A673 (cell line): Measurements from ENCODE around the gene NME9. TPM values are rescaled to one million over a fixed set of nuclear protein-coding genes. Genes with fewer than 3 reads are reported as not detected.
A peak's percentile ranks its signal among the peaks of the same experiment; 100 is the strongest.

Experiments used
- BruUV-seq: library from RNA; stranded (reverse); fragments of 400-500 nt; replicated peaks from 2 replicates; lab custom pipeline; 2021; lab: Mats Ljungman, UMichigan
- CTCF ChIA-PET: fragments of 300-600 bp; sonication (Branson Sonifier 250); formaldehyde crosslinking; loops from one replicate; lab custom pipeline; 2022; ENCODE audit warnings: antibody characterized with exemption; lab: Charles Lee
- POLR2A ChIA-PET: fragments of 300-600 bp; sonication (Branson Sonifier 250); formaldehyde crosslinking; loops from one replicate; lab custom pipeline; 2022; ENCODE audit warnings: antibody characterized with exemption; ENCODE audit not compliant: low non-redundant PET; lab: Charles Lee
- DNase-seq: peaks from one replicate; pipeline ENCODE4 v3.0.0-alpha.2; 2015; ENCODE audit warnings: low spot score
- H3K27ac ChIP-seq: fragments of 200-600 bp; sonication (generic); 2 replicates; pipeline ENCODE4 v1.5.1; 2016; ENCODE audit warnings: mixed run types, low read depth, mild to moderate bottlenecking, mixed read lengths, antibody characterized with exemption, low read length; ENCODE audit not compliant: poor library complexity, severe bottlenecking
- H3K27me3 ChIP-seq: fragments of 200-600 bp; sonication (generic); replicated peaks from 2 replicates; pipeline ENCODE4 v1.6.1; 2017; ENCODE audit warnings: mixed run types, low read depth, mild to moderate bottlenecking, mixed read lengths, antibody characterized with exemption, low read length; ENCODE audit not compliant: insufficient read depth, poor library complexity
- H3K36me3 ChIP-seq: fragments of 200-600 bp; sonication (generic); 2 replicates; pipeline ENCODE4 v1.6.1; 2016; ENCODE audit warnings: mixed run types, mild to moderate bottlenecking, mixed read lengths, antibody characterized with exemption, low read length; ENCODE audit not compliant: insufficient read depth, poor library complexity, severe bottlenecking
- H3K4me1 ChIP-seq: fragments of 200-600 bp; sonication (generic); 2 replicates; pipeline ENCODE4 v1.6.1; 2017; ENCODE audit warnings: mixed run types, mild to moderate bottlenecking, mixed read lengths, antibody characterized with exemption, low read length; ENCODE audit not compliant: insufficient read depth, poor library complexity, severe bottlenecking
- H3K4me3 ChIP-seq: fragments of 200-600 bp; sonication (generic); 2 replicates; pipeline ENCODE4 v1.5.1; 2016; ENCODE audit warnings: low read depth, mixed run types, mild to moderate bottlenecking, mixed read lengths, low read length; ENCODE audit not compliant: poor library complexity, severe bottlenecking
- H3K9me3 ChIP-seq: fragments of 200-600 bp; sonication (generic); 2 replicates; pipeline ENCODE4 v1.6.1; 2016; ENCODE audit warnings: mixed run types, low read depth, mild to moderate bottlenecking, mixed read lengths, antibody characterized with exemption, low read length; ENCODE audit not compliant: poor library complexity, severe bottlenecking
- EZH2 ChIP-seq: fragments of 200-600 bp; sonication (generic); IDR thresholded peaks from 2 replicates; pipeline ENCODE4 v1.6.1; 2017; ENCODE audit warnings: borderline replicate concordance, low read depth, mild to moderate bottlenecking, mixed read lengths, antibody characterized with exemption, low read length; ENCODE audit not compliant: poor library complexity, severe bottlenecking
- intact Hi-C: fragments of 100-400 bp; cut with micrococcal nuclease; formaldehyde crosslinking; loops from one replicate; pipeline ENCODE4 v1.10.0; 2022; ENCODE audit not compliant: unreplicated experiment
- total RNA-seq: library from RNA; stranded (reverse); gene quantifications from 2 replicates; pipeline ENCODE4 v1.2.3, GENCODE V29; 2021
- TF ChIP-seq, protein P1 (sequence below): fragments of 300-800, 200-600 bp; sonication (generic); conservative IDR thresholded peaks from 2 replicates; pipeline ENCODE4 v1.5.1; 2017; ENCODE audit warnings: low read depth, mild to moderate bottlenecking, antibody characterized with exemption, low read length, moderate library complexity, mixed read lengths

Gene NME9
- total RNA-seq, 1 experiment from 2014 or later = not detected

DNA sequence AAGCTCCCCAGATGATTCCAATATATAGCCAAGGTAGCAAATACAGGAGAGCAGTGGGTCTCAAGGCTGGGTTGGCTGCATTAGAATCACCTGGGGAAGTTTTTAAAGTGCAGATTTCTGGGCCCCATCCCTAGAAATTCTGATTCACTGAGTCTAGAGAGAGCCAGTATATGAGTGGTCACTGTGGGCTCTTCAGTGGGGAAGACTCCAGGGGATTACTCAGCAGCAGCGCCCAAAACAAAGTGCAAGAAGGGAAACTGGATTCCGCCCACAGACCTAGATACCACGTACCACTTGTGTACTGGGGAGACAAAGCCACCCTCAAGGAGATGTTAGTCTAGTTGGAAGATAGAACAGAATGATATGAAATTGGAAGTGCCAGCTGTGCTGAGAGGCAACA lies 40.0 kb downstream of the NME9 start:
- TF ChIP-seq EZH2 = no peak
- TF ChIP-seq, protein P1, sequence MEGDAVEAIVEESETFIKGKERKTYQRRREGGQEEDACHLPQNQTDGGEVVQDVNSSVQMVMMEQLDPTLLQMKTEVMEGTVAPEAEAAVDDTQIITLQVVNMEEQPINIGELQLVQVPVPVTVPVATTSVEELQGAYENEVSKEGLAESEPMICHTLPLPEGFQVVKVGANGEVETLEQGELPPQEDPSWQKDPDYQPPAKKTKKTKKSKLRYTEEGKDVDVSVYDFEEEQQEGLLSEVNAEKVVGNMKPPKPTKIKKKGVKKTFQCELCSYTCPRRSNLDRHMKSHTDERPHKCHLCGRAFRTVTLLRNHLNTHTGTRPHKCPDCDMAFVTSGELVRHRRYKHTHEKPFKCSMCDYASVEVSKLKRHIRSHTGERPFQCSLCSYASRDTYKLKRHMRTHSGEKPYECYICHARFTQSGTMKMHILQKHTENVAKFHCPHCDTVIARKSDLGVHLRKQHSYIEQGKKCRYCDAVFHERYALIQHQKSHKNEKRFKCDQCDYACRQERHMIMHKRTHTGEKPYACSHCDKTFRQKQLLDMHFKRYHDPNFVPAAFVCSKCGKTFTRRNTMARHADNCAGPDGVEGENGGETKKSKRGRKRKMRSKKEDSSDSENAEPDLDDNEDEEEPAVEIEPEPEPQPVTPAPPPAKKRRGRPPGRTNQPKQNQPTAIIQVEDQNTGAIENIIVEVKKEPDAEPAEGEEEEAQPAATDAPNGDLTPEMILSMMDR = no peak
- no peaks in the 10 kb centered on the region for H3K4me1 ChIP-seq
- ChIA-PET POLR2A (no interaction called here), CTCF (no interaction called here)
- no peak overlapping the region for H3K27ac ChIP-seq
- H3K9me3 ChIP-seq = no peaks in the 10 kb centered on the region
- peaks cover 9% of the 10 kb centered on the region for H3K36me3 ChIP-seq
- H3K27me3 ChIP-seq = no peaks in the 10 kb centered on the region
- intact Hi-C loops = no loop called here
- no peak overlapping the region for H3K4me3 ChIP-seq
- no TSS peak for BruUV-seq
- no peak for DNase-seq

DNA sequence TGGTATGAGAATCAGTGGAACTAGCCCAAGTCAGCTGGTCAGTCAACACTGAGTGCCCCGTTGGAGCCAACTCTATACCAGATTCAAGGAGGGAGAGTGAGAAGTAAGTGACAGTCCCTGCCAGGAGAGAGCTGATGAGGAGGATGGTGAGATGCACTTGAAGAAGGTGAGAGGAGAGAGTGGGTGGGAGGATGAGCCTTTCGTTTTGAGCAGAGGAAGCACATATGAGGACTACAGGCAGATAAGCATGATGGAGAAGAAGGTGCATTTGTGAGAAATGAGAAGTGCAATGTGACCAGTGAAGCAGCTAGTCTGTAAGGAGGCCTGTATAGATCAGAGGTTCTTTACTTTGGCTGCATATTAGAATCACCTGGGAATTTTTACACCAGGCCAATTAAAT lies 40.4 kb downstream of the NME9 start:
- Histone ChIP-seq H3K27ac (no peak overlapping the region), H3K4me1 (no peaks in the 10 kb centered on the region), H3K36me3 (peaks cover 9% of the 10 kb centered on the region), H3K27me3 (no peaks in the 10 kb centered on the region), H3K9me3 (no peaks in the 10 kb centered on the region), H3K4me3 (no peak overlapping the region)
- TF ChIP-seq, protein P1 = no peak
- TF ChIP-seq EZH2 = no peak
- intact Hi-C loops = no loop called here
- no peak for DNase-seq
- BruUV-seq = no TSS peak
- ChIA-PET POLR2A (no interaction called here), CTCF (no interaction called here)

DNA sequence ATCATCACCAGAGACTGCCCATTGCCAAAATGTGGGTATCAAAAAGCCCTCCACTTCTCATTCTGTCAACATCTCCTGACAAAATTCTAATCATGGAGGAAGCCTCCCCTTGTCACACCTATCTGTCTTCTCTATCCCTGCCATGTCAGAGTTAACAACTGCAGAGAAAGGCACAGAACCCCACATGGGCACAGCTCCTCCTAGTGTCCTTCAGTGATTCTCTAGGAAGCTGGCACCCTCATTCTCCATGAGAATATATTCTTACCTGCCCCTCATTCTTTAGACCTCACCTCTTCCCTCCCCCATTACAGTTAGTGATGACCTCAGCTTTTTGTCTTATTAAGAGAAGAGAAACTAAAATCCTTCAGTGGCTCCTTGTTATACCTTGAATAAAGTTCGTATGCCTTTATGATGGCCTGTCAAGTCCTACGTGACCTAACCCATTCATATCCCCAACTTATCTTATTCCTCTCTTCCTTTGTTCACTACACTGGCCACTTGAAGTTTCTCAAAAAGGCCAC lies 44.6 kb downstream of the NME9 start:
- intact Hi-C loops = no loop called here
- H3K27me3 ChIP-seq = no peaks in the 10 kb centered on the region
- TF ChIP-seq, protein P1 = 0 out of 2 replicates have a peak, but pooled peaks have one; percentile 19
- TF ChIP-seq EZH2 = no peak
- no TSS peak for BruUV-seq
- CTCF ChIA-PET = no interaction called here
- H3K4me1 ChIP-seq = no peaks in the 10 kb centered on the region
- DNase-seq = peak; percentile 4
- no peaks in the 10 kb centered on the region for H3K9me3 ChIP-seq
- H3K4me3 ChIP-seq = no peak overlapping the region
- peaks cover 5% of the 10 kb centered on the region for H3K36me3 ChIP-seq
- no peak overlapping the region for H3K27ac ChIP-seq
- POLR2A ChIA-PET = interaction anchor here (0.5 kb wide), 1 partner anchor 31 kb away, joined by 3 read pairs; no protein-coding TSS in a partner anchor
